Activated CD8-positive, alpha-beta memory T cell treated with anti-CD3 and anti-CD28 coated beads, Interleukin-2, amount 50 U/mL, for 1 hour (primary cell): ENCODE measurements around the gene E2F3.

Experiments
- DNase-seq: peaks from one replicate; pipeline ENCODE4 v3.0.0-alpha.2; 2020; ENCODE audit errors: extremely low read depth

Gene E2F3

GRCh38 chr6:20401205-20402091 is at the start of gene E2F3:
TSS of gene E2F3 (plus strand) at chr6:20401879. CDS start at chr6:20402233, 354 bp downstream.
- DNase-seq, result peak; percentile 99

DNA sequence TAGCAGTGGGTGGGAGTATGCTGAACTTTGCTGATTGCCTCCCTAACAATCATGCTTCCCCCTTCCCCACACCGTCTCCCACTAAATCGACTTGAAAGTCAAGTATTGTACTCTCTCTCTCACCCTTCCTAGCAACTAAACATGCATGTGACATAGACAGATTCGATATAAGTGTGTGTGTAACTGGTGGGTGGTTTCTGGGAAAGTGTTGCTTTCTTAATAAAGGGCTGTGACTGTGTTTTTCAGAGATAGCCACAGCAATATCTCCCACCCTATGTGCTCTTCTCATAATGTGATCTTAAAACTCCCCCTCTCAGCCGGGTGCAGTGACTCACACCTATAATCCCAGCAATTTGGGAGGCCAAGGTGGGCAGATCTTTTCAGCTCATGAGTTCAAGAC is 49.3 kb upstream of the E2F3 start:
- DNase-seq, result no peak

GRCh38 chr6:20353134-20353533 is 48.5 kb upstream of the E2F3 start:
- DNase-seq, result no peak

DNA sequence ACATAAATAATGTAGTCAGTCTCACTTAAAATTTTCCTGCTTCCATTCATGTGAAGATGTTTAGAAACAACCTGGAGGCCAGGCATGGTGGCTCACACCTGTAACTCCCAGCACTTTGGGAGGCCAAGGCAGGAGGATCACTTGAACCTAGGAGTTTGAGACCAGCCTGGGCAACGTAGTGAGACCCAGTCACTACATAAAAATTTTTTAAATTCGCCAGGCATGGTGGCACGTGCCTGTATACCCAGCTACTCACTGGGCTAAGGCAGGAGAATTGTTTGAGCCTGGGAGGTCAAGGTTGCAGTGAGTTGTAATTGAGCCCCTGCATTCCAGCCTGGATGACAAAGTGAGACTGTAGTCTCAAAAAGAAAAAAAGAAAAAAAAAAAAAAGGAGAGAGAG is 47.3 kb upstream of the E2F3 start:
- no peak for DNase-seq

DNA sequence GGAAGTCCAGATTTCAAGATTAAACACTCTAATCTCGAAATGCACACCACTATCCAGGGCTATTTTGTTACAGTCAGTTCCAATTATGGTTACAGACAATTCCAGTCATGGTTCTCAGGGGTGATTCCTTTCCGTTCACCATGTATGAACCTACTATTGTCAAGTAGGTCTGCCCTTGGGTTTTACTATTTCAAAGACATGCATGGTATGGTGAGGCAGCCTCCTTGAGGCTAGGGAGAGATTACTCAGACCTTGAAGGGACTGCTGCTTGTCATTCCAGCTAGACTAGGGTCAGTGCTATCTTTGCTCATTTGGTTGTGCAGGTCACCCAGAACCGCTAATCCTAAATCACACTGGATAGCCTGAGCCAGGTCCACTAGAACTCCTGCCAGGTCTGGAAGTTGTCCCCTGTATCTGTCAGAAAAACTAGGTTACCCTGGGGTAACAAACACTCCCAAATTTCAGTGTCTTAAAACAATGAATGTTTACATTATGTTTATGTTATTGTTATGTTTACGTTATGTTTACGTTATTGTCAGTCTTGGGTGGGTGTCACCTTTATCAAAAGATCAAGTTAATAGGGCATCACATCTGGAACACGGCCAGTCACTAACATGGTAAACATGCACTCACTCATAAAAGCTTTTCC is 41.1 kb upstream of the E2F3 start:
- no peak for DNase-seq

- no peak for DNase-seq
These were observed 39.1 kb upstream of the E2F3 start for GRCh38 chr6:20362623-20363022.

DNA sequence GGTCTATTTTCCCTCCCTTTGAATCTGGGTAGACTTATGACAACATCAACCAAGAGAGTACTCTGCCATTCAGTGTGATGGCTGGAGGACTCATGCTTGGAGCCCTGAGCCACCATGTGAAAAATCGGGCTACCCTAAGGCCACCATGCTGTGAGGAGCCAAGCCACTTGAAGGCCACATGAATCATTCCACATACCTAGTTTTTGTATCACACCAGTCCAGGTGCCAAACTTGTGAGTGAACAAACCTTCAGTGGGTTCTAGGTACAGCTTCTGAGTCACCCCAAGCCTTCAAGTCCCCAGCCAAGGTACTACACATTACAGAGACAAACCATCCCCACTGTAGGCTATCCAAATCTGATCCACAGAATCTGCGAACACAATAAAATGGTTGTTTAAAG is 37.4 kb upstream of the E2F3 start:
- no peak for DNase-seq

- no peak for DNase-seq
These were observed 36.2 kb upstream of the E2F3 start for GRCh38 chr6:20365456-20365855.

DNA sequence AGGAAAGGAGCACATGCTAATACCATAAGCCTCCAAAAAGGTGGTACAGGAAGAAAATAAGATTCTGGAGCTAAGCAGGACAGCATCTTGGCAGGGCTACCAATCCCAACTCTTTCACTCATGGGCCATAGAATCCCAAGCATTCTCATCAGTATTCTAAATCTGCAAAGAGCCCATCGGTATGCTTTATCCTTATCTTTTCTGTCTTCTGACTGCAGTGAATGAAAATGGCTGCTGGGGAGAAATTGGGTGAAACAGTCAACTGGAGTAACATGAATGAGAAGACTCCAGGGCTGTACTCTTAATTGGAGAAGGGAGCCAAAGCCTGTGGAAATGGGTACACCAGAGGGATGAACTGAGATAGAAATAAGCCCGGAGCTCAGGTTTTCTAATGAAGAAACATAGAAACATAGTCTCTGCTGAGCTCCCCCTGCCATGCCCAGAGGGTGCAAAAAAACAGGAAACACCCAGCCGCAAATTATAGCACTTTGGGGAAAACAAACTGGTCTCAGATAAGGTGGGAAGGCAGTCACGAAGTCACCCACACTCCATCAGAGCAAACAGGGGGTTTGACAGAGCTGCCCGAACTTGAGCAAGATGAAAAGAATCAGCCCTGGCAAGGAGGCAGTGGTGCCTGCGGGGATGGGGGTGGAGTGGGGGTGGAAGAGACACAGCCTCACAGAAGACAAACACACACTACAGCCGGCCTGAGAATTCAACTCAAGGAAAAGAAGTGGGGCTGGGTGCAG is 35.4 kb upstream of the E2F3 start:
- peak; percentile 8 for DNase-seq

DNA sequence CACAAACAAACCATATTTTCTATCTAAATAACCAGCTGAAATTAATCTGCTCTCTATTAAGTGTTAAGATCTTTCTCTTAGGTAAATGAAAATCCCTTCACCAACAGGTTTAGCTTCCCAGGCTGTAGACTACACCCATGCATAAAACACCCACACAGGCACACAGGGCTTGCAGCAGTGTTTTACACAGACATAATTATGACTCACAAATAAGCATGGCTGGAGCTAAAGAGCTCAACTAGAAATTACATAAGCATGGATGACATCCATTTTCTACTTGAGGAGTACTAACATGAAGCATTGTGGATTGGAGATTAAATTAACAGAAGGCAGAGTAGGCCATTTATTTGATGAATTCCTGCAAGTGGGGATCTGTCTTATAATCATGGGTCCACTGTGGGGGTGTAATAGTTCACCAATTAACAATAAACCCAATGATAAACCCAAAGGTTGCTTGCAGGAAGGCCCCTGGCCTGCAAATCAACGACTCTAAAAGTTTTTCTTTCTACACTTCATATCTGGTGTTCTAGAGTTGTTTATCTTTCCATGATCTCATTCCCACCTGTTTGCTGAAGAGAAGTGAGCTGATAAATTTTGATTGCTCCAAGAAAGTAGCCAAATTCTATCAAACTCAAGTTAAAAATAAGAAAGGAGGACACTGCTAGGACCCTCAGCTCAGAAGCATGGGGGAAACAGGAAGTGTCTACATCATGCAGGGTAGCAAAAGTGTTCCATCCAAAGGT is 33.8 kb upstream of the E2F3 start:
- no peak for DNase-seq

DNA sequence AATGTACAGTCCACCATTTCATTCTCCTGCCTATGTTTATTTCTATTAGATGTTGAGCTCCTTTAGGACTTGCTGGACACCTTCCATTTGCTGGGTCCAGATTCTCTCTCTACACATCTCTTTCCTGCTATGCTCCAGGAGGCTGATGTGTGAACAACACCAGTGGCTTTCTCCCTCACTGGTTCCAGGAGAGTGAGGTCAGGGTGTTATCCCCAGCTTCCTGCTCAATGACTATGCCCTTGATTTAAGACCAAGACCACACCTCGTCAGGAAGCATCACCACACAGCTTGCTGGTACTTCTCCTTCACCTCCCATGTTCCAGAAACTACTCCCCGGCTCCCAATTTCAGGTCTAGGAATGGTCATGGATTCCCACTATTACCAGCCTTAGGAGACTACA is 31.3 kb upstream of the E2F3 start:
- DNase-seq, result no peak

DNA sequence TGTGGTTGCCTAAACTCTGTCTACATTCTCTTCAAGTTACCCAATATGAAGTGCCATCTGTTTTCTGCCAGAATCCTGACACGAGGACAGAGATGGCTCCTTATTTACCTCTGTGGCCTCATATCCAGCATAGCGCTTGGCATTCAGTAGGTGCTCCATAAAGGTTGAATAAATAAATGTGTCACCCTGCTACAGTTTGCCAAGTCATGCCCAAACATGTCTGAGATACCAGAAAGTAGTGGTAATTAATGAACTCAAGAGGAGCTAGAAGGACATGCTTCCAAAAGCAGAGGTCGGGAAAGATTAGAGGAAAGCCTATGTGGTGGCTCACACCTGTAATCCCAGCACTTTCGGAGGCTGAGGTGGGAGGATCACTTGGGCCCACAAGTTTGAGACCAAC is 30.9 kb upstream of the E2F3 start:
- no peak for DNase-seq

GRCh38 chr6:20375436-20375835 is 26.2 kb upstream of the E2F3 start:
- no peak for DNase-seq

DNA sequence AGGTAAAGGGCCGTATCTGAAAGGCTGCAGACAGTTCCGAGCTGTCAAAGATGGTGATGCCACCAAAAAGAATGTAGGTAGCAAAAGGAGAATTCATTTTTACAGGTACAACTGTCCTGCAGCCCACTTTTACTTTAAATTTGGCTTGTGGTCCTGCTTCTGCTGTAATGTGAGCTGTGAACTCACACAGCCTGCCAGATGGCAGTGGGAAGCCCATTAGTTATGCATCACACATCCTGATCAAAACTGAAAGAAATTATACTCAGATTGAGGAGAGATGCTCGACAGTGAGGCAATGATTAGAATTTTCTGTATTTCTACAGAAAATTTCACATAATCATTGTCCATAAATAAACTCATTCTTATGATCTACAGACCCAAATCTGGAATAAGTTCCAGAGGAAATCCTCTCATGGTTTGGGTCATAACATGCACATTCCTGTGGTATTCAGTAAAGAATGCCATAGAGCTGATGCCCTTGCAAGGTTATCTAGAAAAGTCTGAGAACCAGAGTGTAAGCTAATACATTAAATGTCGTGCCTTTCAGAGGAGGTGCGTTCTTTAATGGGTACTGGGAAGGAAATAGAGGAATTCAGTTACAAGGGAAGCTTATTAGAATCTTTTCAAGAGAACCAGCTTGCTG is 23.9 kb upstream of the E2F3 start:
- DNase-seq, result no peak

DNA sequence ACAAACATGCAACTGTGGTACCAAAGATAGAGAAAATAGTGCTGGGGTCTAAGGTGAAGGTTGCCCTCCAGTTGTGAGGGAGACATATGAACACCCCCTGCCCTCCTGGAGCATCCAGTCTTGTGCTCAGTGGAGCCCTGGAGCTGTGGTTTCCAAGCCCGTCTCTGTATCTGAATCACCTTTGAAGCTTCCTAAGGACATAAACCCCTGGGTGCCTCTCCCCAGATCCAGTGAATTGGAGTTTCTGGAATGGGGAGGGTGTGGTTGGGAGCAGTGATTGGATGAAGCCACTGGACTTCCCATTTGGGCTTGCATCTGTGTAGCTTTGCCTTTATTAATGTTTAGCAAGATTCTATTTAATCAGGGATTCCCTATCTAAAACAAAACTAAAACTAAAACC is 22.4 kb upstream of the E2F3 start:
- DNase-seq, result no peak

- no peak for DNase-seq
These were observed 15.5 kb upstream of the E2F3 start for GRCh38 chr6:20386218-20386617.

- DNase-seq, result no peak
These were observed 12.6 kb upstream of the E2F3 start for GRCh38 chr6:20389066-20389465.

- DNase-seq, result no peak
These were observed 8.4 kb upstream of the E2F3 start for GRCh38 chr6:20393297-20393696.

DNA sequence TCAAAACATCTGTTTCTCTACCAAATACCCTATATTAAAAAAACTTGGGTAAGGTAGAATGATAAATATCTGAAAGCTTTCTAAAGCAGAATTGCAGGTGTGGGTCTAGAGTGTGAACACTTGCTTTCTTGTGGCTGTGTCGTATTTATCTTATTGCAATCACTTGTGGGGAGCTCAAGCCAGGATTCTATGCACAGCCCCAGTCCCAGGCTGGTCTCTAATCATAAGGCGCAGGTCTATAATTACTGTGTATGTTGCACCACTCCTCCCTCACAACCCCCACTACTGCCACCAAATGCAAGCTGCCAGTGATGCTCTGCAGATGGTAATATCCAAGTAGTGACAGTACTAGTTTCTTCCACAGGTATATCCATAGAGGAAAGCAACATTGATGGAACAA is 2.2 kb upstream of the E2F3 start:
- DNase-seq, result no peak

DNA sequence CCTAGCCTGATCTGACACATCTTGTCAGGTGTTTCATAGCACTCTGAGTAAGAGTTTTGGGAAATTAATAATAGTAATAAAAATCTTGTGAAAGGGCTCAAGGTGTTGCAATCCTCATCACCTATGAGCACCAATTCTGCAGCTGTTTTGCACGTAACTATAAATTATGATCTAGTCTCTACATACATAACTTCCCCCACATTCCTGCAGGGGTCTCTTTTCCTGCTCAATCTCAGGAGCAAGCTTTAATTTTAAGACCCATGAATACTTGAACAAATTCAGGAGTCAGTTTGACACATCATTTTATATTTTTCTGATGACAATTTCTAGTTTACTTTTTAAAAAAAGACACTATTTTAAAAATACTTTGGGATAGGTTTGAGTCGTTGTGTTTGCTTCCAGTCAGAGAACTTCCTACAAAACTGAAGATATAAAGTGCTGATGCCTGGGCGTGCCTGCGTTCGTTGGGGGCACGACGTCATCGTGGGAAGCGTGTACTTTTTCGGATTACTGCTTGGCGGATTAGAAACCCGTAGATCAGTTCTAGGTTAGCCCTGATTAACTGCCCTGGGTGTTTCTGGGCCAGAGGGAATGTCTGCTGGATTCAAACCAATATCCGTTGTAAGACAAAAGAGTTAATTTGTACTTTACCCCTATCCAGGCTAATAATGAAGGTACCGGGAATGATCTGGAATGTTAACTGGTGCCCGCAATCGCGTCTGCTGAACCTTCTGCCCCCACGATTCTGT is 1.0 kb upstream of the E2F3 start:
- no peak for DNase-seq

DNA sequence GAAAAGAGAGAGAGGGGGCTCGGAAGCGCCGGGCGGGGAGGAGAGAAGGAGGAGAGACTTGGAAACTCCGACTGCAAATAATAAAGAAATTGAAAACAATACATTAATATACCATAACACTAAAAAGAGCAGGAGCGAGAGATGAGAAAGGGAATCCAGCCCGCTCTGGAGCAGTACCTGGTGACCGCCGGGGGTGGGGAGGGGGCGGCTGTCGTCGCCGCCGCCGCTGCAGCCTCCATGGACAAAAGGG is 338 bp downstream of the E2F3 start:
- no peak for DNase-seq
